ENCODE data around the gene GALNTL6. TPM values are rescaled to one million over a fixed set of nuclear protein-coding genes. Genes with fewer than 3 reads are reported as not detected.

Gene GALNTL6
- total and polyA plus RNA-seq, 7 donors, result 0.14 to 2.5 (median 0.42) TPM; not detected in 1

- Histone ChIP-seq H3K4me1 (peaks cover 0 to 13% (median under 1%) of the 10 kb centered on the region in 4 donors), H3K36me3 (no peaks in the 10 kb centered on the region), H3K27ac (no peak overlapping the region), H3K9me3 (no peaks in the 10 kb centered on the region), H3K4me3 (no peak overlapping the region), H3K27me3 (no peaks in the 10 kb centered on the region)
- 91 to 94% methylated on average over 6 of the region's 6 CpGs for WGBS, 2 donors
- intact Hi-C loops (cut with DNase I), result no loop called here
- TF ChIP-seq EP300 (IDR thresholded peaks at IDR 0.05), result no peak
- no peak for TF ChIP-seq POLR2AphosphoS5 (IDR thresholded peaks at IDR 0.05)
- no peak for TF ChIP-seq POLR2A (IDR thresholded peaks at IDR 0.05)
- no peak for TF ChIP-seq CTCF (IDR thresholded peaks at IDR 0.05)
- no peak for DNase-seq
These were observed 1189.8 kb downstream of the GALNTL6 start for GRCh38 chr4:173002830-173003561.

GRCh38 chr4:173005912-173006633 is 1192.9 kb downstream of the GALNTL6 start:
- H3K27me3 ChIP-seq, result no peaks in the 10 kb centered on the region
- intact Hi-C loops (cut with DNase I), result no loop called here
- H3K4me1 ChIP-seq, result no peaks in the 10 kb centered on the region
- 23 to 61% methylated on average over 3 of the region's 3 CpGs for WGBS, 2 donors
- H3K4me3 ChIP-seq, result no peak overlapping the region
- no peak overlapping the region for H3K27ac ChIP-seq
- no peaks in the 10 kb centered on the region for H3K36me3 ChIP-seq
- no peak for TF ChIP-seq CTCF (IDR thresholded peaks at IDR 0.05)
- no peak for DNase-seq
- no peaks in the 10 kb centered on the region for H3K9me3 ChIP-seq

- no peak overlapping the region for H3K4me3 ChIP-seq
- no peak overlapping the region for H3K27ac ChIP-seq
- intact Hi-C loops (cut with DNase I), result no loop called here
- no peak for DNase-seq
- no peak for TF ChIP-seq CTCF (IDR thresholded peaks at IDR 0.05)
- no peak for TF ChIP-seq EP300 (IDR thresholded peaks at IDR 0.05)
- TF ChIP-seq POLR2AphosphoS5 (IDR thresholded peaks at IDR 0.05), result no peak
- no peak for TF ChIP-seq POLR2A (IDR thresholded peaks at IDR 0.05)
- no peaks in the 10 kb centered on the region for H3K27me3 ChIP-seq
- 83 to 91% methylated on average over 3 of the region's 3 CpGs for WGBS, 2 donors
- H3K4me1 ChIP-seq, result no peaks in the 10 kb centered on the region
- H3K36me3 ChIP-seq, result no peaks in the 10 kb centered on the region
- H3K9me3 ChIP-seq, result no peaks in the 10 kb centered on the region
These were observed 1195.2 kb downstream of the GALNTL6 start for GRCh38 chr4:173008436-173008835.

GRCh38 chr4:173009129-173009823 is 1196.1 kb downstream of the GALNTL6 start:
- no peak for DNase-seq
- no peak overlapping the region for H3K27ac ChIP-seq
- WGBS, 2 donors, result 87 to 90% methylated on average over 7 of the region's 7 CpGs
- no peaks in the 10 kb centered on the region for H3K9me3 ChIP-seq
- H3K4me1 ChIP-seq, result no peaks in the 10 kb centered on the region
- no peaks in the 10 kb centered on the region for H3K36me3 ChIP-seq
- no peaks in the 10 kb centered on the region for H3K27me3 ChIP-seq
- TF ChIP-seq POLR2AphosphoS5 (IDR thresholded peaks at IDR 0.05) (no peak), CTCF (IDR thresholded peaks at IDR 0.05) (no peak), POLR2A (IDR thresholded peaks at IDR 0.05) (no peak), EP300 (IDR thresholded peaks at IDR 0.05) (no peak)
- no peak overlapping the region for H3K4me3 ChIP-seq
- intact Hi-C loops (cut with DNase I), result no loop called here
